Hematopoietic multipotent progenitor cell treated with erythropoietin and hydrocortisone succinate and interleukin-3 and kit ligand, for 8 days (in vitro differentiated cells): Measurements from ENCODE around the gene ENAH.
"Not testable (repeated sequence)": the region's sequence is repeated elsewhere in the genome, so short reads cannot be mapped to it uniquely, and the experiment has no call there.

Experiments used
- DNase-seq: peaks from one replicate; pipeline ENCODE4 v3.0.0-alpha.2; 2015

Gene ENAH

DNA sequence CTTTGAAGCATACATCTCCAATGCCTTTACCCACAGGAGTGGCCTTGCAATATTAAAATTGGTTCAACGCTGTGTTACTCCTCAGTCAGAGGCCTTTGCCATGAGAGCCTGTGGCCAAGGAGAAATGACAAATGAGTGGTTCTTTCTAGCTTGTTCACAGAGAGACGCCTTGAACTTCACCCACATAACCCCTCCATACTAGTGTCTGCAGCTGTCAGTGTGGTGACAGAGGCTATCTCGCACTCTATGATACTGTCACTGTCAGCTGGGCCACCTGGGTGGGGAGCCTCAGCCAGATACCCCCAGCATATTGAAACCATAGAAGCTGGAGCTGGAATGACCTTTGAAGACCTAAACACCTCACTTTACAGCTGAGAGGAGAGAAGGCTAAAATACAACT lies 167.7 kb downstream of the ENAH start:
- DNase-seq, result no peak

GRCh38 chr1:225484657-225485214 lies 168.2 kb downstream of the ENAH start:
- no peak for DNase-seq

- no peak for DNase-seq
Measured at GRCh38 chr1:225483818-225484656, 168.9 kb downstream of the ENAH start.

DNA sequence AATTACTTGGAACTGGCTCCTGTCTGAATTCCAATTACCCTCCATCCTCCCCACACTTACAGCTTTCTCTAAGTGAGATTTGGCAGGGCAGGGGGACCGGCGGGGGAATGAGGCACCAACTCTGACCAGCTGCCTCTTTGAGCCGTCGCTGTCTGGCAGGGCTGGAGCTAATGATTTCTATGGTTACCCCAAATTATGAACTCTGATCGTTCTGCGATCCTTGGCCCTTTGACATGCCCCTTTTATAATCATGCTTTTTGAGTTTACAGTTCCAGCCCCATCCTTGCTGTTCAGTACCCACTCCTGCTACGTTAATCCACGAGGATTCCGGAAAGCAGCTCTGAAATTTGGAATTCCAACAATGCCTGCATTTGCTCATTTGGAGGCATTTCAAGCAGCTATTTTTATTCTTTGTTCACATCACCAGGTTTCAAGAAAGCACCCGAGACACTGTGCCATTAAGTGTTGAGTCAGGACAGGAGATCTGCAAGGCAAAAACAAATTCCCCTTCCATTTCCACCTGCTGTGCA lies 170.4 kb downstream of the ENAH start:
- no peak for DNase-seq

DNA sequence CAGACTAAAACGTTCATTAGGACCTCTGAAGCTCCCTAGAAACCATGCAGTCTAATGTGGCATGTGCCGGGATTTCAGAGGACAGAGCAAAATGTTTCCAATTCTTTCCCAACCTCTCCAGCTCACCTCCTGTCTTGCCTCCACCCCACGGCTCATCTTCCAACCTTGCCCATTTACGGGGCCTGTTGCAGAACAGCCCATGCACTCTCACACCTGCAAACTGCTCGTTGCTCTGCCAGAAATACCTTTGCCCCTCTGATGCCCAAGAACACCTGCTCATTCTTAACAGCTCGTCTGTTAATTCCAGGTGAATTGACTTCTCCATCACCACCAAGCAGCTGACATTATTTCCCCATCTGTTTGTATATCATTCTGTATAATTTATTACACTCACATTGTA lies 171.2 kb downstream of the ENAH start:
- no peak for DNase-seq

DNA sequence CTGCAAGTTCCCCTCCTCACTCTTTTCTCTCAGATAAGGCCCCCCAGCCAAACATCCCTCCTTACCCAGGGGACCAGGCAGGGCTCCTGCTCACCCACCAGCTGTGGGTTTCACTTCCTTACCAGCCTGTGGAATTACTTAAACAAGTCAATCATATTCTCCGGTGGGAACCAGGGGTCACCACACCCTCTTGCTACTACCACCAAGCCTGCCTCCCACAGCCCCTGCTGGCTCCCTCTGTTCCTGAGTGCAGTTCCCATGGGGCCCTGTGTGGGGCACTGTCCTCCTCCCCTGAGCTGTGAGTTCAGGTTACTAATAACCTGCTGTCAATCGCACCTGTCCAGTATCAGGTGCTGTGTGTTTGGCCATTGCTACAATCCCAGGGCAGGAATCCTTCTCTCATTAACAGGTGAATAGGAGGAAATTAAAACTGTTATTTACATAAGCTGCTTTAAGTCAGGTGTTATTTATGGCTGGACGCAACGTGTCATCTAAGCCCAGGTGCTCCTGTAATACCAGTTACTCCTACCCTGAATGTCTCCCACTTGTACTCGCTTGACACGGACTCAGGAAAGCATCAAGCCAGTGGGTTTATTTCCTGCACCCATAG lies 172.0 kb downstream of the ENAH start:
- DNase-seq, result peak; percentile 36

DNA sequence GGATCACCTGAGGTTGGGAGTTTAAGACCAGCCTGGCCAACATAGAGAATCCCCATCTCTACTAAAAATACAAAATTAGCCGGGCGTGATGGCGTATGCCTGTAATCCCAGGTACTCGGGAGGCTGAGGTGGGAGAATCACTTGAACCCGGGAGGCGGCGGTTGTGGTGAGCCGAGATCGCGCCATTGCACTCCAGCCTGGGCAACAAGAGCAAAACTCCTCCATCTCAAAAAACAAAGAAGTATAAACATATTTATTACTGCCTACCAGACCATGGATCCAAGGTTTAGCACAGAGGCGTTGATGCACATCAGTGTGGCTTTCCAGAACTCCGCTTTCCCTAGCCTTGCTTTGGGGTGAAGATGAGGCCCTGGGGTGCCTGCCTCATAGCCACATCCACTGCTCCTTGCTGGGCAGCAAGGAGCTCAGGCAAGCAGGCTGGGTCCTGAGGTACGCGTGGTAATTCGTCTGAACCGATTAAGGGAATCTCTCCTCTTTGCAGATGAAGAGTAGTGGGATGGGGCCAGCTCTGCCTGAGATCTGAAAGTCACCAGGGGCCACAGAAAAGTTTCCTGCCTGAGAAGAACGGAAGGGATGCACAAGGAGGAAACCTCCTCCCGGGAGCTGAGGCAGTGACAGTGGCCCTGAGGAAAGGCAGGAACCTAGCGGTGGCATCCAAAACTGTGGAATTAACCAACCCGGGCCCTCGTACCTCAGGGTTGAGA lies 172.8 kb downstream of the ENAH start:
- no peak for DNase-seq

GRCh38 chr1:225479341-225479740 lies 173.6 kb downstream of the ENAH start:
- DNase-seq, result no peak

GRCh38 chr1:225477296-225477911 lies 175.5 kb downstream of the ENAH start:
- DNase-seq, result no peak

- DNase-seq, result no peak
Measured at GRCh38 chr1:225476538-225476988, 176.4 kb downstream of the ENAH start.

GRCh38 chr1:225476100-225476511 lies 176.8 kb downstream of the ENAH start:
- DNase-seq, result no peak

- DNase-seq, result peak; percentile 60
Measured at GRCh38 chr1:225474986-225475820, 177.7 kb downstream of the ENAH start.

DNA sequence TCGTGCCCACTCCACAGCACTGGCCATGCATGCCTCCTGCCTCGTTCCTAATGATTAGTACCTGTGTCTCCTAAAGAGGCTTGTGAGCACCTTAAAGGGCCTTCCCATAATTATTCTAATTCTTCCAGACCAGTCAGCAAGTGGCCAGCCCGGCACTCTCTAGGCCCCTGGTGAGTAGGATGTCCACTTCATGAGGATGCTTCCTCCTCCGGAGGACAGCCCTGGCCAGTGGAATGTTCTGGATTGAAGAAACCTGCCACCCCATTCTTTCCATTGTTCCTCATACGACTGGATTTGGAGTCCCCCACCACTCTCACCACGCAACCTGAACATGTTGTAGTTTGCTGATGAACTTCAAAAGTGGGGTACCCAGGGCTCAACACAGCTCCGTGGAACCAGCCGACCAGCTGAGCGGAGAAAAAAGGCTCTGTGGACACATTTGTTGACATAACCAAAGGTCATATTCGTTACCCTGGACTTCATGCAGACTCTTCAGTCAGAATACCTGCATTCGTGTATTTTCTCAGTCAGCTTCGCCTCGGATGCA lies 178.4 kb downstream of the ENAH start:
- no peak for DNase-seq

DNA sequence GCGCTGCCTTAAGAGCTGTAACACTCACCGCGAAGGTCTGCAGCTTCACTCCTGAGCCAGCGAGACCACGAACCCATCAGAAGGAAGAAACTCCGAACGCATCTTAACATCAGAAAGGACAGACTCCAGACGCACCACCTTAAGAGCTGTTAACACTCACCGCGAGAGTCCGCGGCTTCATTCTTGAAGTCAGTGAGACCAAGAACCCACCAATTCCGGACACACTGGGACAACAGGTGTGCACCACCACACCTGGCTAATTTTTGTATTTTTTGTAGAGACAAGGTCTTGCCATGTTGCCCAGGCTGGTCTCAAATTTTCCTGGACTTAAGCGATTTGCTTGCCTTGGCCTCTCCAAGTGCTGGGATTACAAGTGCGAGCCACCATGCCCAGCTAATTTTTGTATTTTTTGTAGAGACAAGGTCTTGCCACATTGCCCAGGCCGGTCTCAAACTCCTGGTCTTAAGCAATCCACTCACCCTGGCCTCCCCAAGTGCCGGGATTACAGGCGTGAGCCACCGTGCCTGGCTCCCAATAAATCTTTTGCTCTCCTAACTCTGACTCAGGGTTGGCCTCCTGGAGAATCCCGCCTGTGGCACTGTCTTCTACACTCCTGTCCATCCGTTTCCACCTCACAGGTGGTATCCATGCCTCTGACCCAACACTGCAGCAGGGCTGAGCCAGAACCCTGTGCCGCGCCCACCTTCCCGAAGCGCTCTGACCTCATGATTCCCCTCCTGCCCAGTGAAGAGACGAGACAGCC lies 179.1 kb downstream of the ENAH start:
- not testable (repeated sequence) for DNase-seq

DNA sequence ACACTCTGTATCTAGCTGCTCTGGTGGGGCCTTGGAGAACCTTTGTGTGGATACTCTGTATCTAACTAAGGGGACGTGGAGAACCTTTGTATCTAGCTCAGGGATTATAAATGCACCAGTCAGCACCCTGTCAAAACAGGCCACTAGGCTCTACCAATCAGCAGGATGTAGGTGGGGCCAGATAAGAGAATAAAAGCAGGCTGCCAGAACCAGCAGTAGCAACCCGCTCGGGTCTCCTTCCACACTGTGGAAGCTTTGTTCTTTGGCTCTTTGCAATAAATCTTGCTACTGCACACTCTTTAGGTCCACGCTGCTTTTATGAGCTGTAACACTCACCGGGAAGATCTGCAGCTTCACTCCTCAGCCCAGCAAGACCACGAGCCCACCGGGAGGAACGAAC lies 179.7 kb downstream of the ENAH start:
- peak; percentile 31 for DNase-seq

DNA sequence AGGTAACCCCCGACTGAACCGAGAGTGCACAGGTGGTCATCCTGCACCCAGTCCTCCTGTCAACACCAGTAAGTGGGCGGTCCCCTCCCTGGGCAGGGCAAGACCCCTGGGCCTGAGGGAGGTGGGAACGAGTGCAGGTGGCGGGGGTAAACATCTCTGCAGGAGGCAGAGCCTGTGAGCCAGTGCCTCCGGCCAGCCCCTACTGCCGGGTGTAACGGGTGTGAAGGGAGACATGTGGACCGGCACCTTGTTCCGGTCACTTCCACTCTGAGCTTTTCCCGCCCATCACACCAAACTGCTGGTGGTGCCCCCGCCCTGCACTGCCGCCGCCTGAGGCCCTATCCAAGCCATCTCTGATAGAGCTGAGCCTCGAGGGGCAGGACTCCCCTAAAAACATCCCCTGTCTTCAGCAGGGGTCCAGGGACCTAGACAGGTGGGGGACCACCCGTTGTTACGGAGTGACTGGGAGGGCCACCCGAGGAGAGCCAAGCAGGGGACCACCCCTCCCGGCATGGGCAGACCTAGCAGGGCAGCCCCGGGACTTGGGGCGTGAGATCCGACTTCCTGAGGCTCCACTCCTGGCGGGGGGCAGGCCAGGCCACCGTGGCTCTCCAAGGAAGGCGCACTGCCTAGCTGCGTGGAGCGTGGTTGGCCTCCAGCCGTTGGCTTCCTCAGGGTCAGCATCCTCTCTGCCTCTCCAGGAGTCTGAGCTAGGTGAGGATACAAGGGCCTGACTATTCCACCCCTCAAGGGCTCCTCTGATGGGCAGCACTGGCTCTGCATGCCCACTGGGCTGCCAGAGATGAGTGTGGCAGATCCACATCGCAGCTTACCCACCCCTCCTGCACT lies 181.2 kb downstream of the ENAH start:
- no peak for DNase-seq

DNA sequence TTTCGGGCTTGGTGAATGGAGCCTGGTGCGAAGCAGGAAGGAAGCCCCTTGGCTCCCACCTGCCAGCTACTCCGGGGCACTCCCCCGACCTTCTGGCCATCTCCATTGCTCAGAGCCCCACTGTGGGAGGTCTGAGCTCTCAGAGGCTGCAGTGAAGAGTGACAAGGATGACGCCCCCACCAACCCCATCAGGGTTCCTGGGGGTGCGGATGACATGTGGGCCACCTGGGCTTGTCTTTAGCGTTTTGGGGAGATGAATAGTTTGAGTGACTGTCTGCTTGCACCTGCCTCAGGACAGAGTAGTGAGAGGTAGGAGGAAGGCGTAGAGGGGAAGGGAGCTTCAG lies 181.8 kb downstream of the ENAH start:
- no peak for DNase-seq

- no peak for DNase-seq
Measured at GRCh38 chr1:225470211-225471108, 182.5 kb downstream of the ENAH start.

GRCh38 chr1:225469051-225469450 lies 183.9 kb downstream of the ENAH start:
- DNase-seq, result no peak
